WTC11 (cell line): ENCODE data around the gene PGAP2.

Source experiments
- CREB1 ChIP-seq: sonication (generic); formaldehyde crosslinking; IDR thresholded peaks from 2 replicates; pipeline ENCODE4 v1.8.0; 2023; ENCODE audit warnings: mild to moderate bottlenecking, missing genetic modification reagents
- FOXP1 ChIP-seq: sonication (generic); formaldehyde crosslinking; IDR thresholded peaks from 2 replicates; pipeline ENCODE4 v1.8.0; 2022; ENCODE audit warnings: missing genetic modification reagents, mild to moderate bottlenecking, moderate library complexity, borderline replicate concordance
- ZNF423 ChIP-seq: fragments of 250-450 bp; sonication (Bioruptor Pico); IDR thresholded peaks from 2 replicates; pipeline ENCODE4 v2.1.2; 2022; ENCODE audit warnings: mild to moderate bottlenecking, moderate library complexity
- TF ChIP-seq, protein P1 (sequence below): fragments of 200-600 bp; IDR thresholded peaks from 2 replicates; pipeline ENCODE4 v1.8.0; 2022; ENCODE audit warnings: antibody characterized with exemption
- TF ChIP-seq, protein P2 (sequence below): fragments of 250-450 bp; sonication (Bioruptor Pico); IDR thresholded peaks from 2 replicates; pipeline ENCODE4 v2.1.2; 2022; ENCODE audit warnings: mild to moderate bottlenecking, moderate library complexity

DNA sequence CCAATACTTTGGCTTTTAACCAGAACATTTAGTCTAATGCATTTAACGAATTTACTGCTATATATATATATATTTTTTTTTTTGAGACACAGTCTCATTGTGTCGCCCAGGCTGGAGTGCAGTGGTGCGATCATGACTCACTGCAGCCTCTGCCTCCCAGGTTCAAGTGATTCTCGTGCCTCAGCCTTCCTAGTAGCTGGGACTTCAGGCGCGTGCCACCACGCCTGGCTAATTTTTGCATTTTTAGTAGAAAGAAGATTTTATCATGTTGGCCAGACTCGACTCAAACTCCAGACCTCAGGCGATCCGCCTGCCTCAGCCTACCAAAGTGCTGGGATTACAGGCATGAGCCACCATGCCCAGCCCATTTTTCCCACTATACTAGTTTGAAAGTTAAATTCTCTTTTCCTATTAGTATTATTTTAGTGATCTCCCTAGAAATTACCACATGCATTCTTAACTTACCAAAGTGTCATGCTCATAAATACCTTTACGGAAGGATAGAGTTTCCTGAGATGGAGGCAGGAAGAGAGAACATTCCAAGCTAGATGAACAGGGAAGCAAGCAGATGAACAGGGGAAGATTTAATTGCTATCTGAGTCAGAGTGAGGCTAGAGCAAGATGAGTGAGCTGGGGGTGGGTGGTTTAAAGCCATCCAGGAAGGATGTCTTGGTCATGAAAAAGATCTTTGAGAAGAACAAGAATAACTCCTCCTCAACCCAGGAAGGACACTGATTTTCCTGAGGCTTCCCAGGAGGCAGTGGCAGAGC, 4.4 kb upstream of the PGAP2 start:
- TF ChIP-seq, protein P1, sequence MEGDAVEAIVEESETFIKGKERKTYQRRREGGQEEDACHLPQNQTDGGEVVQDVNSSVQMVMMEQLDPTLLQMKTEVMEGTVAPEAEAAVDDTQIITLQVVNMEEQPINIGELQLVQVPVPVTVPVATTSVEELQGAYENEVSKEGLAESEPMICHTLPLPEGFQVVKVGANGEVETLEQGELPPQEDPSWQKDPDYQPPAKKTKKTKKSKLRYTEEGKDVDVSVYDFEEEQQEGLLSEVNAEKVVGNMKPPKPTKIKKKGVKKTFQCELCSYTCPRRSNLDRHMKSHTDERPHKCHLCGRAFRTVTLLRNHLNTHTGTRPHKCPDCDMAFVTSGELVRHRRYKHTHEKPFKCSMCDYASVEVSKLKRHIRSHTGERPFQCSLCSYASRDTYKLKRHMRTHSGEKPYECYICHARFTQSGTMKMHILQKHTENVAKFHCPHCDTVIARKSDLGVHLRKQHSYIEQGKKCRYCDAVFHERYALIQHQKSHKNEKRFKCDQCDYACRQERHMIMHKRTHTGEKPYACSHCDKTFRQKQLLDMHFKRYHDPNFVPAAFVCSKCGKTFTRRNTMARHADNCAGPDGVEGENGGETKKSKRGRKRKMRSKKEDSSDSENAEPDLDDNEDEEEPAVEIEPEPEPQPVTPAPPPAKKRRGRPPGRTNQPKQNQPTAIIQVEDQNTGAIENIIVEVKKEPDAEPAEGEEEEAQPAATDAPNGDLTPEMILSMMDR, result no peak
- TF ChIP-seq ZNF423 (CRISPR knock-in tag) (no peak), CREB1 (CRISPR knock-in tag) (no peak), FOXP1 (CRISPR knock-in tag) (no peak)
- TF ChIP-seq, protein P2, sequence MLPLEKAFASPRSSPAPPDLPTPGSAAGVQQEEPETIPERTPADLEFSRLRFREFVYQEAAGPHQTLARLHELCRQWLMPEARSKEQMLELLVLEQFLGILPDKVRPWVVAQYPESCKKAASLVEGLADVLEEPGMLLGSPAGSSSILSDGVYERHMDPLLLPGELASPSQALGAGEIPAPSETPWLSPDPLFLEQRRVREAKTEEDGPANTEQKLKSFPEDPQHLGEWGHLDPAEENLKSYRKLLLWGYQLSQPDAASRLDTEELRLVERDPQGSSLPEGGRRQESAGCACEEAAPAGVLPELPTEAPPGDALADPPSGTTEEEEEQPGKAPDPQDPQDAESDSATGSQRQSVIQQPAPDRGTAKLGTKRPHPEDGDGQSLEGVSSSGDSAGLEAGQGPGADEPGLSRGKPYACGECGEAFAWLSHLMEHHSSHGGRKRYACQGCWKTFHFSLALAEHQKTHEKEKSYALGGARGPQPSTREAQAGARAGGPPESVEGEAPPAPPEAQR (CRISPR knock-in tag), result no peak
